H1 (cell line): ENCODE data around the gene PRTN3. TPM values are rescaled to one million over a fixed set of nuclear protein-coding genes. Genes with fewer than 3 reads are reported as not detected.
A peak's percentile ranks its signal among the peaks of the same experiment; 100 is the strongest.

Source experiments
- BRCA1 ChIP-seq: IDR thresholded peaks from 2 replicates; pipeline ENCODE4 v1.6.1; 2012; ENCODE audit warnings: low read depth, low read length, improper control_type of control experiment
- CREB1 ChIP-seq: IDR thresholded peaks from 2 replicates; pipeline ENCODE4 v1.6.1; 2012; ENCODE audit warnings: inconsistent platforms
- EGR1 ChIP-seq: IDR thresholded peaks from 2 replicates; pipeline ENCODE4 v1.6.1; 2011; ENCODE audit warnings: low read depth, low read length, borderline replicate concordance
- HDAC2 ChIP-seq, 2 experiments: fragments of 300-600 bp in 1 of 2; sonication (generic) in 1 of 2; IDR thresholded peaks; 2 replicates each; pipeline ENCODE4 v1.6.1; 2011 to 2012; ENCODE audit warnings: low read depth in 2 of 2, low read length in 2 of 2, mild to moderate bottlenecking in 2 of 2, moderate library complexity in 2 of 2, borderline replicate concordance in 1 of 2, inconsistent platforms in 1 of 2
- JUND ChIP-seq: IDR thresholded peaks from 2 replicates; pipeline ENCODE4 v1.6.1; 2011; ENCODE audit warnings: mild to moderate bottlenecking, improper control_type of control experiment, low read length
- KDM5A ChIP-seq: fragments of 200-600 bp; IDR thresholded peaks from 2 replicates; pipeline ENCODE4 v1.7.1; 2012; ENCODE audit warnings: mild to moderate bottlenecking, low read length, inconsistent platforms, mixed read lengths
- MAX ChIP-seq: IDR thresholded peaks from 2 replicates; pipeline ENCODE4 v1.6.1; 2012; ENCODE audit warnings: inconsistent platforms
- RAD21 ChIP-seq, 2 experiments: IDR thresholded peaks in 1 of 2; conservative IDR thresholded peaks in 1 of 2; 2 replicates each; pipeline ENCODE4 v1.6.1; 2011; ENCODE audit warnings: low read depth in 2 of 2, low read length in 2 of 2, improper control_type of control experiment in 1 of 2, inconsistent platforms in 1 of 2, mild to moderate bottlenecking in 1 of 2, moderate library complexity in 1 of 2
- RBBP5 ChIP-seq: IDR thresholded peaks from 2 replicates; pipeline ENCODE4 v1.7.1; 2012; ENCODE audit warnings: low read depth, mild to moderate bottlenecking, inconsistent platforms, low read length, moderate library complexity, borderline replicate concordance
- SIN3A ChIP-seq, 2 experiments: IDR thresholded peaks in 1 of 2; conservative IDR thresholded peaks in 1 of 2; 2 replicates each; pipeline ENCODE4 v1.6.1; 2011 to 2012; ENCODE audit warnings: low read length in 2 of 2, improper control_type of control experiment in 1 of 2, low read depth in 1 of 2, mild to moderate bottlenecking in 1 of 2
- TCF12 ChIP-seq: IDR thresholded peaks from 2 replicates; pipeline ENCODE4 v1.6.1; 2011; ENCODE audit warnings: low read depth, mild to moderate bottlenecking, low read length
- USF2 ChIP-seq: IDR thresholded peaks from 2 replicates; pipeline ENCODE4 v1.6.1; 2011; ENCODE audit warnings: low read length, improper control_type of control experiment
- polyA plus RNA-seq, 7 experiments: library from polyadenylated mRNA; depleted of rRNA in 3 of 7; stranded (reverse) in 5 of 7; unstranded in 2 of 7; fragments of >200 nt in 5 of 7; fragments of 200-250 nt in 2 of 7; gene quantifications; 1 replicate in 5 of 7; 2 replicates in 1 of 7; 4 replicates in 1 of 7; pipeline versions ENCODE4 v1.2.1 to v1.2.3, GENCODE V29; 2011 to 2013; ENCODE audit warnings: missing spikeins in 2 of 7, mixed read lengths in 2 of 7
- total RNA-seq: library from RNA; stranded (reverse); fragmentation: NEBNext Ultra II Directional; extraction: Animal tissue kit (Norgen Biotek cat#: 25700); gene quantifications from 2 replicates; pipeline ENCODE4 v1.2.1, GENCODE V29; 2021
- TF ChIP-seq, protein P1 (sequence below): IDR thresholded peaks from 2 replicates; pipeline ENCODE4 v1.6.1; 2011; ENCODE audit warnings: low read depth, mild to moderate bottlenecking, low read length; ENCODE audit not compliant: insufficient read depth
- TF ChIP-seq, protein P2 (sequence below), 3 experiments: IDR thresholded peaks; 1 replicate in 2 of 3; 2 replicates in 1 of 3; pipeline versions ENCODE4 v1.5.1 to v1.6.1; 2011; ENCODE audit warnings: low read length in 3 of 3, mild to moderate bottlenecking in 3 of 3, inconsistent platforms in 2 of 3, low read depth in 1 of 3, moderate library complexity in 1 of 3; ENCODE audit not compliant: insufficient read depth in 1 of 3; ENCODE audit errors: control extremely low read depth in 1 of 3

Gene PRTN3
- total and polyA plus RNA-seq, 2 of the 8 experiments (the other 6 are each of a cell fraction or from before 2014, with no cell fraction given) = 0.39 to 2.1 TPM

- TF ChIP-seq KDM5A (no peak), SIN3A (conservative IDR thresholded peaks at IDR 0.05 in 1 of 2, IDR thresholded peaks at IDR 0.05 in 1 of 2; ENCODE audit: low read depth in 1 of 2, low read length in 2 of 2) (0 out of 4 replicates have a peak, but pooled peaks have one; percentile 35 to 43), CREB1 (peak; percentile 78), HDAC2 (IDR thresholded peaks at IDR 0.05; ENCODE audit: borderline replicate concordance in 1 of 2, low read depth in 2 of 2, low read length in 2 of 2) (0 out of 4 replicates have a peak, but pooled peaks of 1 of the 2 experiments have one; percentile 29), USF2 (peak; percentile 41; the same call in 1 of the 2 replicates), RBBP5 (peak; percentile 58; the same call in 1 of the 2 replicates), MAX (peak; percentile 100), RAD21 (IDR thresholded peaks at IDR 0.05 in 1 of 2, conservative IDR thresholded peaks at IDR 0.05 in 1 of 2; ENCODE audit: low read depth in 2 of 2, low read length in 2 of 2) (peak; percentile 37 to 55; a peak in 3 of 4 replicates), EGR1 (0 out of 2 replicates have a peak, but pooled peaks have one; percentile 3), TCF12 (peak; percentile 77; the same call in 1 of the 2 replicates), BRCA1 (no peak), JUND (no peak)
- TF ChIP-seq, protein P1, sequence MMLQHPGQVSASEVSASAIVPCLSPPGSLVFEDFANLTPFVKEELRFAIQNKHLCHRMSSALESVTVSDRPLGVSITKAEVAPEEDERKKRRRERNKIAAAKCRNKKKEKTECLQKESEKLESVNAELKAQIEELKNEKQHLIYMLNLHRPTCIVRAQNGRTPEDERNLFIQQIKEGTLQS = 0 out of 2 replicates have a peak, but pooled peaks have one; percentile 11
- TF ChIP-seq, protein P2, sequence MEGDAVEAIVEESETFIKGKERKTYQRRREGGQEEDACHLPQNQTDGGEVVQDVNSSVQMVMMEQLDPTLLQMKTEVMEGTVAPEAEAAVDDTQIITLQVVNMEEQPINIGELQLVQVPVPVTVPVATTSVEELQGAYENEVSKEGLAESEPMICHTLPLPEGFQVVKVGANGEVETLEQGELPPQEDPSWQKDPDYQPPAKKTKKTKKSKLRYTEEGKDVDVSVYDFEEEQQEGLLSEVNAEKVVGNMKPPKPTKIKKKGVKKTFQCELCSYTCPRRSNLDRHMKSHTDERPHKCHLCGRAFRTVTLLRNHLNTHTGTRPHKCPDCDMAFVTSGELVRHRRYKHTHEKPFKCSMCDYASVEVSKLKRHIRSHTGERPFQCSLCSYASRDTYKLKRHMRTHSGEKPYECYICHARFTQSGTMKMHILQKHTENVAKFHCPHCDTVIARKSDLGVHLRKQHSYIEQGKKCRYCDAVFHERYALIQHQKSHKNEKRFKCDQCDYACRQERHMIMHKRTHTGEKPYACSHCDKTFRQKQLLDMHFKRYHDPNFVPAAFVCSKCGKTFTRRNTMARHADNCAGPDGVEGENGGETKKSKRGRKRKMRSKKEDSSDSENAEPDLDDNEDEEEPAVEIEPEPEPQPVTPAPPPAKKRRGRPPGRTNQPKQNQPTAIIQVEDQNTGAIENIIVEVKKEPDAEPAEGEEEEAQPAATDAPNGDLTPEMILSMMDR (IDR thresholded peaks at IDR 0.05; ENCODE audit: control extremely low read depth in 1 of 3, insufficient read depth in 1 of 3, low read depth in 1 of 3, low read length in 3 of 3) = peak; percentile 53 to 73 (median 56)
- TF ChIP-seq, all 59 proteins: peak for 18
Measured at GRCh38 chr19:861756-862580, 21.2 kb downstream of the PRTN3 start (continued).
